ENCODE measurements around the gene NR3C2. TPM values are rescaled to one million over a fixed set of nuclear protein-coding genes. Genes with fewer than 3 reads are reported as not detected.

NR3C2 gene
- total RNA-seq, 1 experiment from 2014 or later, result 2.7 TPM

GRCh38 chr4:148173397-148174017 lies 268.7 kb downstream of the NR3C2 start:
- DNase-seq (ENCODE audit: low read depth, low spot score), result no peak
- no peak overlapping the region for H3K27ac ChIP-seq (ENCODE audit: low read depth, low read length)
- H3K4me1 ChIP-seq (ENCODE audit: control insufficient read depth in 1 of 2, insufficient read depth in 2 of 2, low read length in 2 of 2), result peaks cover 0 to 5% of the 10 kb centered on the region in 2 experiments; a peak in 1 of 4 replicates
- no peaks in the 10 kb centered on the region for H3K27me3 ChIP-seq (ENCODE audit: insufficient read depth, low read length)
- H3K4me3 ChIP-seq (replicated peaks in 1 of 2; ENCODE audit: low read depth in 1 of 2, low read length in 2 of 2), result no peak overlapping the region
- ChIA-PET CTCF (no interaction called here), RAD21 (ENCODE audit: low non-redundant PET in 1 of 2, low total read pairs in 2 of 2, uncharacterized antibody in 2 of 2, unreplicated experiment in 2 of 2) (no interaction called here), POLR2A (no interaction called here)
- TF ChIP-seq JUND (IDR thresholded peaks at IDR 0.05) (no peak), EGR1 (IDR thresholded peaks at IDR 0.05; ENCODE audit: low read depth) (no peak), ZFX (IDR thresholded peaks at IDR 0.05) (no peak), POLR2AphosphoS5 (IDR thresholded peaks at IDR 0.05; ENCODE audit: low read depth, low read length) (no peak), SRF (IDR thresholded peaks at IDR 0.05; ENCODE audit: low read depth) (no peak)
- H2AFZ ChIP-seq (ENCODE audit: low read depth, low read length, poor library complexity, severe bottlenecking), result no peak overlapping the region
- no peaks in the 10 kb centered on the region for H3K79me2 ChIP-seq (ENCODE audit: insufficient read depth, low read length)
- no peak for ATAC-seq
- H3K9me3 ChIP-seq (ENCODE audit: control insufficient read depth in 1 of 2, insufficient read depth in 1 of 2, low read depth in 1 of 2, low read length in 2 of 2), result no peaks in the 10 kb centered on the region
- H4K20me1 ChIP-seq (ENCODE audit: insufficient read depth), result no peaks in the 10 kb centered on the region
- intact Hi-C loops (cut with micrococcal nuclease), result no loop called here
- no peak overlapping the region for H3K9ac ChIP-seq (ENCODE audit: low read length)
- H3K9me2 ChIP-seq (ENCODE audit: insufficient read depth), result no peaks in the 10 kb centered on the region
- H3K36me3 ChIP-seq (ENCODE audit: control insufficient read depth in 1 of 2, insufficient read depth in 2 of 2, low read length in 2 of 2), result no peaks in the 10 kb centered on the region
- no peak overlapping the region for H3K4me2 ChIP-seq (ENCODE audit: low read length)
- no TSS peak for BruUV-seq (replicated peaks)

- H3K4me2 ChIP-seq (ENCODE audit: low read length), result no peak overlapping the region
- POLR2A ChIA-PET, result no interaction called here
- no peak for ATAC-seq
These were observed 270.6 kb downstream of the NR3C2 start for GRCh38 chr4:148171596-148171995.

More at GRCh38 chr4:148171596-148171995, 270.6 kb downstream of the NR3C2 start:
- H3K9me3 ChIP-seq (ENCODE audit: control insufficient read depth in 1 of 2, insufficient read depth in 1 of 2, low read depth in 1 of 2, low read length in 2 of 2), result no peaks in the 10 kb centered on the region
- no peak overlapping the region for H3K9ac ChIP-seq (ENCODE audit: low read length)
- no peak overlapping the region for H3K27ac ChIP-seq (ENCODE audit: low read depth, low read length)
- no peaks in the 10 kb centered on the region for H3K79me2 ChIP-seq (ENCODE audit: insufficient read depth, low read length)
- no peaks in the 10 kb centered on the region for H3K9me2 ChIP-seq (ENCODE audit: insufficient read depth)
- intact Hi-C loops (cut with micrococcal nuclease), result no loop called here
- H3K4me1 ChIP-seq (ENCODE audit: control insufficient read depth in 1 of 2, insufficient read depth in 2 of 2, low read length in 2 of 2), result peaks cover 0 to 5% of the 10 kb centered on the region in 2 experiments; a peak in 1 of 4 replicates
- no peaks in the 10 kb centered on the region for H4K20me1 ChIP-seq (ENCODE audit: insufficient read depth)
- CTCF ChIA-PET, result no interaction called here
- H3K27me3 ChIP-seq (ENCODE audit: insufficient read depth, low read length), result no peaks in the 10 kb centered on the region
- RAD21 ChIA-PET (ENCODE audit: low non-redundant PET in 1 of 2, low total read pairs in 2 of 2, uncharacterized antibody in 2 of 2, unreplicated experiment in 2 of 2), result no interaction called here
- no peak overlapping the region for H2AFZ ChIP-seq (ENCODE audit: low read depth, low read length, poor library complexity, severe bottlenecking)
- TF ChIP-seq ZBTB33 (IDR thresholded peaks at IDR 0.05; ENCODE audit: extremely low read depth, insufficient replicate concordance, low read length), result no peak
- TF ChIP-seq JUND (IDR thresholded peaks at IDR 0.05), result no peak
- no peaks in the 10 kb centered on the region for H3K36me3 ChIP-seq (ENCODE audit: control insufficient read depth in 1 of 2, insufficient read depth in 2 of 2, low read length in 2 of 2)
- H3K4me3 ChIP-seq (replicated peaks in 1 of 2; ENCODE audit: low read depth in 1 of 2, low read length in 2 of 2), result no peak overlapping the region
- BruUV-seq (replicated peaks), result no TSS peak
- DNase-seq (ENCODE audit: low read depth, low spot score), result no peak
